Liver (tissue), 3 donors: ENCODE results near the gene MKI67.

Experiments used
- CTCF ChIP-seq: fragments of 150-350 bp; IDR thresholded peaks from 2 replicates; pipeline ENCODE4 v1.5.1; 2017; ENCODE audit warnings: improper control_type of control experiment, low read depth, low read length; ENCODE audit not compliant: missing input control
- GABPA ChIP-seq, 2 donors: IDR thresholded peaks in 1 of 2; conservative IDR thresholded peaks in 1 of 2; 2 replicates each; pipeline ENCODE4 v1.6.1; 2016; ENCODE audit warnings: antibody characterized with exemption in 2 of 2, mild to moderate bottlenecking in 1 of 2, moderate library complexity in 1 of 2
- REST ChIP-seq: IDR thresholded peaks from 2 replicates; pipeline ENCODE4 v1.6.1; 2016; ENCODE audit warnings: antibody characterized with exemption, mild to moderate bottlenecking
- TAF1 ChIP-seq: conservative IDR thresholded peaks from 2 replicates; pipeline ENCODE4 v1.6.1; 2016; ENCODE audit warnings: antibody characterized with exemption, mild to moderate bottlenecking
- YY1 ChIP-seq: IDR thresholded peaks from 2 replicates; pipeline ENCODE4 v1.6.1; 2016; ENCODE audit warnings: antibody characterized with exemption, mild to moderate bottlenecking
- donor health status: healthy.
- donor health status: healthy.

GRCh38 chr10:128150561-128150960, 24.3 kb upstream of the MKI67 start:
- no peak for TF ChIP-seq CTCF
- no peak for TF ChIP-seq TAF1
- no peak for TF ChIP-seq GABPA (IDR thresholded peaks at IDR 0.05 in 1 of 2, conservative IDR thresholded peaks at IDR 0.05 in 1 of 2)
- no peak for TF ChIP-seq YY1
- TF ChIP-seq REST: no peak
